Naive thymus-derived CD4-positive, alpha-beta T cell (primary cell): ENCODE results near the gene ZNF878. TPM values are rescaled to one million over a fixed set of nuclear protein-coding genes. Genes with fewer than 3 reads are reported as not detected.

Experiments used
- ATAC-seq: fragments of 150-1000 bp; cut with Tn5 transposase; 2 replicates; pipeline ENCODE4 v1.10.0; 2021; ENCODE audit warnings: mild to moderate bottlenecking, moderate library complexity
- CTCF ChIA-PET: fragments of 350-600 bp; sonication (Branson Sonifier 250); formaldehyde crosslinking; loops from one replicate; lab custom pipeline; 2021; ENCODE audit warnings: antibody characterized with exemption; lab: Charles Lee
- POLR2A ChIA-PET: fragments of 350-600 bp; sonication (Branson Sonifier 250); formaldehyde crosslinking; loops from one replicate; lab custom pipeline; 2021; ENCODE audit warnings: antibody characterized with exemption, inconsistent platforms; lab: Charles Lee
- DNase-seq, 9 donors: peaks; one replicate each; pipeline versions ENCODE4 v3.0.0 to v3.0.0-alpha.2; 2020 to 2022; ENCODE audit warnings: mixed read lengths in 1 of 9
- H3K27ac ChIP-seq: one replicate; pipeline ENCODE4 v1.7.0; 2013; ENCODE audit warnings: mild to moderate bottlenecking, low read depth, low read length, moderate library complexity
- H3K27me3 ChIP-seq, 2 donors: one replicate each; pipeline ENCODE4 v1.7.0; 2013; ENCODE audit warnings: low read length in 2 of 2, mild to moderate bottlenecking in 2 of 2, moderate library complexity in 2 of 2; ENCODE audit not compliant: control insufficient read depth in 2 of 2, insufficient read depth in 2 of 2
- H3K36me3 ChIP-seq, 3 experiments: 1 replicate in 2 of 3; 2 replicates in 1 of 3; pipeline ENCODE4 v1.7.0; 2013; ENCODE audit warnings: low read length in 3 of 3, mild to moderate bottlenecking in 3 of 3, moderate library complexity in 1 of 3; ENCODE audit not compliant: insufficient read depth in 3 of 3, control insufficient read depth in 2 of 3
- H3K4me1 ChIP-seq, 2 donors: one replicate each; pipeline ENCODE4 v1.7.0; 2013; ENCODE audit warnings: low read length in 2 of 2, mild to moderate bottlenecking in 2 of 2, moderate library complexity in 1 of 2; ENCODE audit not compliant: control insufficient read depth in 2 of 2, insufficient read depth in 2 of 2
- H3K4me3 ChIP-seq: 2 replicates; pipeline ENCODE4 v1.7.0; 2013; ENCODE audit warnings: mild to moderate bottlenecking, low read length
- H3K9me3 ChIP-seq, 3 experiments: 1 replicate in 2 of 3; 2 replicates in 1 of 3; pipeline ENCODE4 v1.7.0; 2013; ENCODE audit warnings: low read length in 3 of 3; ENCODE audit not compliant: control insufficient read depth in 2 of 3
- H3K27ac Mint-ChIP-seq, 9 donors: one replicate each; pipeline ENCODE4 v1.8.0; 2020 to 2022; ENCODE audit warnings: mixed read lengths in 9 of 9, mild to moderate bottlenecking in 8 of 9, moderate library complexity in 5 of 9, inconsistent platforms in 2 of 9
- H3K27me3 Mint-ChIP-seq, 5 donors: one replicate each; pipeline ENCODE4 v1.8.0; 2021 to 2022; ENCODE audit warnings: mixed read lengths in 5 of 5, mild to moderate bottlenecking in 1 of 5
- H3K36me3 Mint-ChIP-seq, 5 donors: one replicate each; pipeline ENCODE4 v1.8.0; 2020 to 2022; ENCODE audit warnings: mixed read lengths in 5 of 5, mild to moderate bottlenecking in 3 of 5, inconsistent platforms in 1 of 5
- H3K4me1 Mint-ChIP-seq, 7 donors: one replicate each; pipeline ENCODE4 v1.8.0; 2020 to 2022; ENCODE audit warnings: mixed read lengths in 7 of 7, mild to moderate bottlenecking in 3 of 7, inconsistent platforms in 1 of 7
- H3K4me3 Mint-ChIP-seq, 10 donors: one replicate each; pipeline ENCODE4 v1.8.0; 2020 to 2022; ENCODE audit warnings: mild to moderate bottlenecking in 10 of 10, mixed read lengths in 10 of 10, moderate library complexity in 6 of 10, inconsistent platforms in 2 of 10
- H3K9me3 Mint-ChIP-seq, 11 donors: one replicate each; pipeline ENCODE4 v1.8.0; 2020 to 2022; ENCODE audit warnings: mixed read lengths in 11 of 11, mild to moderate bottlenecking in 4 of 11, inconsistent platforms in 1 of 11, moderate library complexity in 1 of 11
- intact Hi-C, 2 donors: fragments of 100-400 bp; cut with micrococcal nuclease; formaldehyde crosslinking; loops; one replicate each; pipeline ENCODE4 v1.15.1; 2023
- polyA plus RNA-seq, 2 donors: library from polyadenylated mRNA; unstranded; fragments of 300-500 nt; fragmentation: Illumina TruSeq; gene quantifications; one replicate each; pipeline ENCODE4 v1.2.3, GENCODE V29; 2021
- total RNA-seq, 6 experiments: library from RNA in 5 of 6; stranded (reverse) in 5 of 6; gene quantifications; 1 replicate in 5 of 6; 2 replicates in 1 of 6; pipeline ENCODE4 v1.2.3 and lab custom pipeline; 2021 to 2026

ZNF878 gene
- total and polyA plus RNA-seq, 7 experiments from 2014 or later, result not detected

GRCh38 chr19:12015015-12015752 is 37.6 kb downstream of the ZNF878 start:
- Mint-ChIP-seq H3K36me3 (peaks cover 27 to 68% (median 60%) of the 10 kb centered on the region in 5 donors), H3K4me3 (no peak overlapping the region), H3K4me1 (no peaks in the 10 kb centered on the region), H3K9me3 (peaks cover 9 to 91% (median 52%) of the 10 kb centered on the region in 11 donors), H3K27me3 (no peaks in the 10 kb centered on the region), H3K27ac (no peak overlapping the region)
- H3K27me3 ChIP-seq, result no peaks in the 10 kb centered on the region
- no peak overlapping the region for H3K27ac ChIP-seq
- DNase-seq (no peak), ATAC-seq (no peak)
- peaks cover 4 to 43% (median 16%) of the 10 kb centered on the region in 3 experiments for H3K36me3 ChIP-seq
- peaks cover 12 to 68% (median 33%) of the 10 kb centered on the region in 3 experiments for H3K9me3 ChIP-seq
- POLR2A ChIA-PET, result interaction anchor here (0.6 kb wide), 1 partner anchor 190 kb away, joined by 5 read pairs; no protein-coding TSS in a partner anchor
- CTCF ChIA-PET, result no interaction called here
- no peaks in the 10 kb centered on the region for H3K4me1 ChIP-seq
- intact Hi-C loops, result no loop called here
- no peak overlapping the region for H3K4me3 ChIP-seq

DNA sequence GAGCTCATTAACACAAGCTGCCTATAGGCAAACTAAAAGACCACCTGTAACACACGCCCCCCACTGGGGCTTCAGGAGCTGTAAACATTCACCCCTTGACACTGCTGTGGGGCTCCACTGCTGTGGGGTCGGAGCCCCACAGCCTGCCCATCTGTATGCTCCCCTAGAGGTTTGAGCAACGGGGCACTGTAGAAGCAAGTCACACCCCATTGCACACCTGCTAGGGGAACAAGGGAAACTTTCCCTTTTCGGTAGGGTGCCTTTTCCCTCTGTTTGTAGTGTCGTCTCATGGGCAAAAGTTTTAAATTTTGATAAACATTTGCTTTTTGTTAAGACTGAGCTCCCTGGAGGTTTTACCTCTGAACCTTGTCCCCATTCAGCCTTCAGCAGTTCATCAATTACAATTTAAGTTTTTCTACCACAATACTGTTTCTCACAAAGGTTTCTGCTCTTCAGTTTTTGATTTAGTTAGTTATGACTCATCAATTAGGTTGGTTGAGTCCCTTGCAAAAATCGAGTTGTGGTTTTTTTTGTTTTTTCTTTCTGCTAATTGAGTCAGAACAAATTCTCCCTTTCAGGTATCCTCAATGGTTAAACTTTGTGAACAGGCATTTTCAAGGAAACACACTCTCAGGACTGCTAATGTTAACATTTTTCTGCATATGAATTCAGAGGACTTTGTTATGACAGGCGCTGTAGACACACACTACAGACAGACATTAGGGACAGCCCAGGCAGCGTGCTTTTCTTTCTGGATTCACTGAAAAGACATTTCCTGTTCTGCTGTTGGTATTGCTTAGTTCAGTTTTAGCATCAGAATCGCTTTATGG is 52.4 kb downstream of the ZNF878 start:
- ATAC-seq (no peak), DNase-seq (no peak)
- peak overlapping the region in 1 of 10 donors; percentile 44 for H3K4me3 Mint-ChIP-seq
- H3K4me1 Mint-ChIP-seq, result peaks cover 12 to 29% (median 23%) of the 10 kb centered on the region in 7 donors
- CTCF ChIA-PET, result no interaction called here
- H3K36me3 Mint-ChIP-seq, result peaks cover 5 to 54% (median 32%) of the 10 kb centered on the region in 5 donors
- H3K9me3 Mint-ChIP-seq, result peaks cover 0 to 11% (median 0%) of the 10 kb centered on the region in 11 donors
- no peak overlapping the region for H3K4me3 ChIP-seq
- no peaks in the 10 kb centered on the region for H3K27me3 ChIP-seq
- intact Hi-C loops, result no loop called here
- no peaks in the 10 kb centered on the region for H3K9me3 ChIP-seq
- POLR2A ChIA-PET, result no interaction called here
- peak overlapping the region in 3 of 9 donors; percentile 4 to 63 (median 25) for H3K27ac Mint-ChIP-seq
- H3K4me1 ChIP-seq, result no peaks in the 10 kb centered on the region
- no peak overlapping the region for H3K27ac ChIP-seq
- no peaks in the 10 kb centered on the region for H3K27me3 Mint-ChIP-seq
- H3K36me3 ChIP-seq, result peaks cover 0 to 4% (median 0%) of the 10 kb centered on the region in 3 experiments

DNA sequence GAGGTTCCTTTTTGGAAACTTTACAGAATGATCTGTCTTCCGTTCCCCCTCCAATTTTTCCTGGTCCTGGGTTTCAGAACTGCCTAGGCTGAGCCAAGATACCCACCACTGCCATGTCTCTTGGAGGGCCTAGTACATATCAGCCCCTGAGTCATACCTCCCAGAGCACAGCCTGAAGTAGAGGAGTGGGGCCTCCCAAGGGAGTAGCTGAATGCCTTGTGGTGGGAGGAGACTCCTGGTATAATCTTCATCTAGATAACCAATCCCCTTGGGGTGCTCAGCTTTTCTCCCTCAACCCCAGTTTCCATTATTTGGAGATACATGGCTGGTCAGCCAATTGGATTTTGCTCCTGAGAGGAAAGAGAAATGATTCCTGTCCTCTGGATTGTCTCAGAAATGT is 57.6 kb downstream of the ZNF878 start:
- ChIA-PET POLR2A (no interaction called here), CTCF (interaction anchor here (1.0 kb wide), 1 partner anchor 146 kb away, joined by 4 read pairs; no protein-coding TSS in a partner anchor)
- H3K9me3 Mint-ChIP-seq, result peaks cover 0 to 16% (median 0%) of the 10 kb centered on the region in 11 donors
- DNase-seq, result no peak
- no peak overlapping the region for H3K4me3 ChIP-seq
- peaks cover 20 to 59% (median 51%) of the 10 kb centered on the region in 7 donors for H3K4me1 Mint-ChIP-seq
- no peak for ATAC-seq
- H3K36me3 Mint-ChIP-seq, result peaks cover 5 to 55% (median 28%) of the 10 kb centered on the region in 5 donors
- intact Hi-C loops, result no loop called here
- H3K4me1 ChIP-seq, result no peaks in the 10 kb centered on the region
- no peaks in the 10 kb centered on the region for H3K27me3 ChIP-seq
- H3K36me3 ChIP-seq, result no peaks in the 10 kb centered on the region
- no peak overlapping the region for H3K4me3 Mint-ChIP-seq
- no peak overlapping the region for H3K27ac Mint-ChIP-seq
- H3K9me3 ChIP-seq, result no peaks in the 10 kb centered on the region
- H3K27ac ChIP-seq, result no peak overlapping the region
- H3K27me3 Mint-ChIP-seq, result no peaks in the 10 kb centered on the region

Other genes with a start within 250 kb of the ZNF878 start
- gene ZNF440, start 238.7 kb downstream of the ZNF878 start, total RNA-seq, result 10 to 100 TPM; 10.4 to 19.5 (median 16.0) TPM
- 1 to 10 TPM; 2.1 to 5.5 TPM for gene ZNF440, start 238.7 kb downstream of the ZNF878 start, polyA plus RNA-seq
- gene ZNF439, start 204.2 kb downstream of the ZNF878 start, total RNA-seq, result 10 to 100 TPM in 4 of 5 experiments, 1 to 10 TPM in 1; 5.6 to 22.5 (median 14.1) TPM
- 1 to 10 TPM; 4.7 to 6.1 TPM for gene ZNF439, start 204.2 kb downstream of the ZNF878 start, polyA plus RNA-seq
- gene ZNF69, start 165.2 kb downstream of the ZNF878 start, total RNA-seq, result 10 to 100 TPM in 2 of 5 experiments, 1 to 10 TPM in 3; 1.4 to 12.1 (median 5.0) TPM
- gene ZNF69, start 165.2 kb downstream of the ZNF878 start, polyA plus RNA-seq, result 1 to 10 TPM; 1.9 to 4.8 TPM
- 10 to 100 TPM; 18.0 to 26.4 (median 22.8) TPM for gene ZNF700, start 127.9 kb downstream of the ZNF878 start, total RNA-seq
- gene ZNF700, start 127.9 kb downstream of the ZNF878 start, polyA plus RNA-seq, result 1 to 10 TPM; 2.3 to 5.0 TPM
- gene ZNF763, start 87.9 kb downstream of the ZNF878 start, total RNA-seq, result 10 to 100 TPM in 2 of 5 experiments, 1 to 10 TPM in 3; 1.3 to 17.3 (median 4.4) TPM
- gene ZNF763, start 87.9 kb downstream of the ZNF878 start, polyA plus RNA-seq, result 1 to 10 TPM; 3.2 to 4.5 TPM
- gene ZNF433, start 17.3 kb downstream of the ZNF878 start, total RNA-seq, result 1 to 10 TPM in 3 of 5 experiments, under 1 TPM in 2; 0.10 to 2.2 (median 1.2) TPM
- gene ZNF433, start 17.3 kb downstream of the ZNF878 start, polyA plus RNA-seq, result 1 to 10 TPM; 4.9 to 5.8 TPM
- gene ZNF844, start 11.8 kb upstream of the ZNF878 start, total RNA-seq, result 10 to 100 TPM in 4 of 5 experiments, 1 to 10 TPM in 1; 1.0 to 20.9 (median 15.8) TPM
- gene ZNF844, start 11.8 kb upstream of the ZNF878 start, polyA plus RNA-seq, result 1 to 10 TPM; 5.9 to 6.6 TPM
- gene ZNF20, start 87.4 kb upstream of the ZNF878 start, total RNA-seq, result 1 to 10 TPM; 1.2 to 6.7 (median 4.8) TPM
- gene ZNF20, start 87.4 kb upstream of the ZNF878 start, polyA plus RNA-seq, result 1 to 10 TPM; 1.4 to 4.4 TPM
- 1 to 10 TPM; 1.1 to 5.2 (median 4.2) TPM for gene ZNF625, start 103.8 kb upstream of the ZNF878 start, total RNA-seq
- gene ZNF625, start 103.8 kb upstream of the ZNF878 start, polyA plus RNA-seq, result 1 to 10 TPM in 1 of 2 donors, under 1 TPM in 1; 0.45 to 1.1 TPM
- gene ZNF136, start 110.1 kb upstream of the ZNF878 start, total RNA-seq, result 10 to 100 TPM; 16.8 to 36.8 (median 31.1) TPM
- gene ZNF136, start 110.1 kb upstream of the ZNF878 start, polyA plus RNA-seq, result 10 to 100 TPM; 14.0 to 23.9 TPM
- 10 to 100 TPM; 16.3 to 67.4 (median 31.3) TPM for gene ZNF44, start 241.9 kb upstream of the ZNF878 start, total RNA-seq
- gene ZNF44, start 241.9 kb upstream of the ZNF878 start, polyA plus RNA-seq, result 10 to 100 TPM; 19.2 to 32.2 TPM